PFSK-1 (cell line): ENCODE data around the gene RAB3C.

Source experiments
- POLR2AphosphoS5 ChIP-seq: IDR thresholded peaks from 2 replicates; pipeline ENCODE4 v1.6.1; 2012; ENCODE audit warnings: low read depth, mild to moderate bottlenecking, control low read depth, low read length, moderate library complexity
- SIN3A ChIP-seq: IDR thresholded peaks from 2 replicates; pipeline ENCODE4 v1.6.1; 2012; ENCODE audit warnings: mild to moderate bottlenecking, low read length, moderate library complexity, borderline replicate concordance; ENCODE audit not compliant: insufficient read depth
- TF ChIP-seq, protein P1 (sequence below), 2 experiments: IDR thresholded peaks; 2 replicates each; pipeline versions ENCODE4 v1.6.1 to v1.8.0; 2011 to 2012; ENCODE audit warnings: low read depth in 2 of 2, low read length in 2 of 2, control low read depth in 1 of 2, inconsistent platforms in 1 of 2, mild to moderate bottlenecking in 1 of 2, moderate library complexity in 1 of 2; ENCODE audit not compliant: insufficient read depth in 1 of 2

DNA sequence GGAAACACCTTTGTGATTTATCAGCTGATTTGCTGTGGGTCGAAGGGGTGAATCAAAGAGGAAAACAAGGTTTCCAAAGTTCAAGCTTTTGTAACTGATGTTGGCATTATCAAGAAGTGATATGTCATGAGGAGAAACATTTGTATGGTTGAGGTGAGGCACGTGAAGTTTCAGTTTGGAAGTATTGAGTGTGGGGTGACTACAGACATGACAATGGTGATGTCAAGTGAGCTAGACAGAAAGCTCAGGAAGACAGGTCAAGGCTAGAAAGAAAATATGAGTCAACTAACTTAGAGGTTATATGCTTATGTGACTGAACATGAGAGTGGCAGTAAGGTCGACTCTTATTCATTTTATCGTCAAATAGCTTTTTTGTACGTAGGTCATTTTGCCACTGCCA is 99.1 kb downstream of the RAB3C start:
- TF ChIP-seq SIN3A (no peak), POLR2AphosphoS5 (no peak)
- TF ChIP-seq, protein P1, sequence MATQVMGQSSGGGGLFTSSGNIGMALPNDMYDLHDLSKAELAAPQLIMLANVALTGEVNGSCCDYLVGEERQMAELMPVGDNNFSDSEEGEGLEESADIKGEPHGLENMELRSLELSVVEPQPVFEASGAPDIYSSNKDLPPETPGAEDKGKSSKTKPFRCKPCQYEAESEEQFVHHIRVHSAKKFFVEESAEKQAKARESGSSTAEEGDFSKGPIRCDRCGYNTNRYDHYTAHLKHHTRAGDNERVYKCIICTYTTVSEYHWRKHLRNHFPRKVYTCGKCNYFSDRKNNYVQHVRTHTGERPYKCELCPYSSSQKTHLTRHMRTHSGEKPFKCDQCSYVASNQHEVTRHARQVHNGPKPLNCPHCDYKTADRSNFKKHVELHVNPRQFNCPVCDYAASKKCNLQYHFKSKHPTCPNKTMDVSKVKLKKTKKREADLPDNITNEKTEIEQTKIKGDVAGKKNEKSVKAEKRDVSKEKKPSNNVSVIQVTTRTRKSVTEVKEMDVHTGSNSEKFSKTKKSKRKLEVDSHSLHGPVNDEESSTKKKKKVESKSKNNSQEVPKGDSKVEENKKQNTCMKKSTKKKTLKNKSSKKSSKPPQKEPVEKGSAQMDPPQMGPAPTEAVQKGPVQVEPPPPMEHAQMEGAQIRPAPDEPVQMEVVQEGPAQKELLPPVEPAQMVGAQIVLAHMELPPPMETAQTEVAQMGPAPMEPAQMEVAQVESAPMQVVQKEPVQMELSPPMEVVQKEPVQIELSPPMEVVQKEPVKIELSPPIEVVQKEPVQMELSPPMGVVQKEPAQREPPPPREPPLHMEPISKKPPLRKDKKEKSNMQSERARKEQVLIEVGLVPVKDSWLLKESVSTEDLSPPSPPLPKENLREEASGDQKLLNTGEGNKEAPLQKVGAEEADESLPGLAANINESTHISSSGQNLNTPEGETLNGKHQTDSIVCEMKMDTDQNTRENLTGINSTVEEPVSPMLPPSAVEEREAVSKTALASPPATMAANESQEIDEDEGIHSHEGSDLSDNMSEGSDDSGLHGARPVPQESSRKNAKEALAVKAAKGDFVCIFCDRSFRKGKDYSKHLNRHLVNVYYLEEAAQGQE (IDR thresholded peaks at IDR 0.05; ENCODE audit: insufficient read depth in 1 of 2, low read depth in 2 of 2, low read length in 2 of 2), result no peak
